ENCODE results near the gene DNAH6.

Gene DNAH6

GRCh38 chr2:84636080-84636971, 120.0 kb downstream of the DNAH6 start:
- H3K27me3 ChIP-seq, result no peaks in the 10 kb centered on the region
- TF ChIP-seq, protein P1, sequence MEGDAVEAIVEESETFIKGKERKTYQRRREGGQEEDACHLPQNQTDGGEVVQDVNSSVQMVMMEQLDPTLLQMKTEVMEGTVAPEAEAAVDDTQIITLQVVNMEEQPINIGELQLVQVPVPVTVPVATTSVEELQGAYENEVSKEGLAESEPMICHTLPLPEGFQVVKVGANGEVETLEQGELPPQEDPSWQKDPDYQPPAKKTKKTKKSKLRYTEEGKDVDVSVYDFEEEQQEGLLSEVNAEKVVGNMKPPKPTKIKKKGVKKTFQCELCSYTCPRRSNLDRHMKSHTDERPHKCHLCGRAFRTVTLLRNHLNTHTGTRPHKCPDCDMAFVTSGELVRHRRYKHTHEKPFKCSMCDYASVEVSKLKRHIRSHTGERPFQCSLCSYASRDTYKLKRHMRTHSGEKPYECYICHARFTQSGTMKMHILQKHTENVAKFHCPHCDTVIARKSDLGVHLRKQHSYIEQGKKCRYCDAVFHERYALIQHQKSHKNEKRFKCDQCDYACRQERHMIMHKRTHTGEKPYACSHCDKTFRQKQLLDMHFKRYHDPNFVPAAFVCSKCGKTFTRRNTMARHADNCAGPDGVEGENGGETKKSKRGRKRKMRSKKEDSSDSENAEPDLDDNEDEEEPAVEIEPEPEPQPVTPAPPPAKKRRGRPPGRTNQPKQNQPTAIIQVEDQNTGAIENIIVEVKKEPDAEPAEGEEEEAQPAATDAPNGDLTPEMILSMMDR (IDR thresholded peaks at IDR 0.05), result no peak
- no peak overlapping the region for H3K4me3 ChIP-seq (ENCODE audit: low read depth in 1 of 2, low read length in 1 of 2)
- H3K9me3 ChIP-seq, result no peaks in the 10 kb centered on the region
- H3K27ac ChIP-seq, result no peak overlapping the region
- H3K36me3 ChIP-seq, result no peaks in the 10 kb centered on the region
- no peaks in the 10 kb centered on the region for H3K4me1 ChIP-seq (ENCODE audit: control insufficient read depth in 1 of 2, insufficient read depth in 1 of 2, low read depth in 1 of 2, low read length in 1 of 2)

DNA sequence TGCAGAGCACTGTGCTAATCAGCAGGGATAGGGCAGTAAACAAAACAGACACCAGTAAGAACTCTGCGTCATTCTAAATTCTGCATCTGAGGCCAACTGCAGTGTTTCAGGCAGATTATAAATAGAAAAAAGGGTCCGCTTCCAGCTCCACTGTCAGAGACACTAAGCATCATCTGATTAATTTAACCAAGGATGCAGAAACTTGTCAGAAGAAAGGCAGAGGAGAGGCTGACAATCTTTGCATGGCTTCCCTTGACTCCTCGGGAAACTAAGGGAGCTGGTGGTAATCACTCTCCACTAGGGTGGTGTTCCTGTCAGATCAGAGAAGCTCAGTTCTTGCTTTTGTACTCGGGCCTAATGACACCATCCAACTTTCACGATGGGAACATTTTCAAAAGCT, 123.5 kb downstream of the DNAH6 start:
- H3K27me3 ChIP-seq, result no peaks in the 10 kb centered on the region
- H3K4me1 ChIP-seq (ENCODE audit: control insufficient read depth in 1 of 2, insufficient read depth in 1 of 2, low read depth in 1 of 2, low read length in 1 of 2), result no peaks in the 10 kb centered on the region
- no peak overlapping the region for H3K27ac ChIP-seq
- no peaks in the 10 kb centered on the region for H3K36me3 ChIP-seq
- no peak overlapping the region for H3K4me3 ChIP-seq (ENCODE audit: low read depth in 1 of 2, low read length in 1 of 2)
- TF ChIP-seq, protein P1 (IDR thresholded peaks at IDR 0.05), result no peak
- H3K9me3 ChIP-seq, result no peaks in the 10 kb centered on the region

- H3K36me3 ChIP-seq, result no peaks in the 10 kb centered on the region
- no peak overlapping the region for H3K27ac ChIP-seq
Measured at GRCh38 chr2:84640411-84640810, 124.1 kb downstream of the DNAH6 start.

DNA sequence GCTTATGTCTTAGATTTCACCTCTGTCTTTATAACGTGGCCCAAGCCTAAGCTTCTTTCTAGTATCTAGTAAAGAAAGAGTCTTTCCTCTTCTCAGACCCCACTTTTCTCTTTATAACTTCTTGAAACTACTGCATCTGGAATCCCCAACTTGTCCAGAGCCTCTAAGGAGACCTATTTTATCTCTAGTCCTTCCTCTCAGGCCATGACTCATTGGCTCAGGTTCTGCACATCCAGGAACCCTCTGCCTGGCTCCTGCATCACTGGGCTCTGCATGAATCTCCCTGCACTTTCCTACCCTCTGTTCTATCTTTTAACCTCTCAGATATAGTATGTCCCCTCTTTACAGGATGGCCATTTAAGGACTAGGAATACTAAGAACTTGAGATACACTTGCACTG, 124.7 kb downstream of the DNAH6 start:
- Histone ChIP-seq H3K4me3 (ENCODE audit: low read depth in 1 of 2, low read length in 1 of 2) (no peak overlapping the region), H3K27ac (no peak overlapping the region), H3K9me3 (no peaks in the 10 kb centered on the region), H3K36me3 (no peaks in the 10 kb centered on the region), H3K4me1 (ENCODE audit: control insufficient read depth in 1 of 2, insufficient read depth in 1 of 2, low read depth in 1 of 2, low read length in 1 of 2) (no peaks in the 10 kb centered on the region), H3K27me3 (no peaks in the 10 kb centered on the region)
- TF ChIP-seq, protein P1 (IDR thresholded peaks at IDR 0.05), result no peak

More at GRCh38 chr2:84640411-84640810, 124.1 kb downstream of the DNAH6 start:
- Histone ChIP-seq H3K4me3 (ENCODE audit: low read depth in 1 of 2, low read length in 1 of 2) (no peak overlapping the region), H3K9me3 (no peaks in the 10 kb centered on the region), H3K27me3 (no peaks in the 10 kb centered on the region), H3K4me1 (ENCODE audit: control insufficient read depth in 1 of 2, insufficient read depth in 1 of 2, low read depth in 1 of 2, low read length in 1 of 2) (no peaks in the 10 kb centered on the region)
- TF ChIP-seq, protein P1 (IDR thresholded peaks at IDR 0.05), result no peak

DNA sequence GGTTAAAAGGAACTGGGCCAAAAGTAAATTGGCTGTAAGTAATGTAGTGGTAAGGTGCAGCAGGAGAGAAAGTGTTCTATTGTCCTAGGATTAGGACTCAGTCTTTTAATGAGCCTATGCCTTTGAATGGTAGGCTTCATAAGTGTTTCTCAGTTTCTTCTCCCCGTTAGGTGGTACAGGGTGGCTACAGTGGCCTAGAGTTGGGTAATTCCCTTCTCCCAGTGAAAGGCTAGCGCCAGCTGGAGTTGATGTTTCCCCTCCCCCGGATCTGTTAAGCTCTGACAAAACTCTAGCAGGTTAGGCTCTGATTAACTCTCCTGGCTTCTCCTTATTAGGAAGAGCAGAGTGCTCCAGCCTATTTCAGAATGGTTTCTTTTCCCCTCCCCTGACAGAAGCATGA, 127.7 kb downstream of the DNAH6 start:
- H3K36me3 ChIP-seq, result no peaks in the 10 kb centered on the region
- H3K27ac ChIP-seq, result no peak overlapping the region
- TF ChIP-seq, protein P1 (IDR thresholded peaks at IDR 0.05), result no peak
- H3K4me3 ChIP-seq (ENCODE audit: low read depth in 1 of 2, low read length in 1 of 2), result no peak overlapping the region
- no peaks in the 10 kb centered on the region for H3K27me3 ChIP-seq
- no peaks in the 10 kb centered on the region for H3K4me1 ChIP-seq (ENCODE audit: control insufficient read depth in 1 of 2, insufficient read depth in 1 of 2, low read depth in 1 of 2, low read length in 1 of 2)
- H3K9me3 ChIP-seq, result no peaks in the 10 kb centered on the region
